Common myeloid progenitor, CD34-positive (primary cell): ENCODE measurements around the gene AZGP1.
"Not testable (repeated sequence)": the region's sequence is repeated elsewhere in the genome, so short reads cannot be mapped to it uniquely, and the experiment has no call there.

Experiments
- CTCF ChIA-PET: fragments of 350-600 bp; sonication (Branson Sonifier 250); formaldehyde crosslinking; loops from one replicate; lab custom pipeline; 2021; ENCODE audit warnings: antibody characterized with exemption; lab: Charles Lee
- POLR2A ChIA-PET: fragments of 350-600 bp; sonication (Branson Sonifier 250); formaldehyde crosslinking; loops from one replicate; lab custom pipeline; 2021; ENCODE audit warnings: antibody characterized with exemption; lab: Charles Lee
- DNase-seq, 3 donors: peaks; one replicate each; pipeline versions ENCODE4 v3.0.0 to v3.0.0-alpha.2; 2013
- H3K27ac ChIP-seq, 2 experiments: 1 replicate in 1 of 2; 2 replicates in 1 of 2; pipeline ENCODE4 v1.7.0; 2013; ENCODE audit warnings: inconsistent platforms in 2 of 2, low read length in 2 of 2, mild to moderate bottlenecking in 2 of 2, low read depth in 1 of 2, moderate library complexity in 1 of 2; ENCODE audit not compliant: severe bottlenecking in 2 of 2, insufficient read depth in 1 of 2, poor library complexity in 1 of 2
- H3K27me3 ChIP-seq, 5 experiments: replicated peaks in 2 of 5; 1 replicate in 3 of 5; 2 replicates in 2 of 5; pipeline versions ENCODE4 v1.6.1 to v1.7.0; 2013; ENCODE audit warnings: low read length in 4 of 5, mild to moderate bottlenecking in 2 of 5, moderate library complexity in 2 of 5, inconsistent platforms in 1 of 5; ENCODE audit not compliant: insufficient read depth in 5 of 5, control insufficient read depth in 4 of 5
- H3K36me3 ChIP-seq, 4 experiments: 1 replicate in 2 of 4; 2 replicates in 2 of 4; pipeline versions ENCODE4 v1.6.1 to v1.7.0; 2013; ENCODE audit warnings: low read length in 3 of 4, control low read depth in 1 of 4, mild to moderate bottlenecking in 1 of 4; ENCODE audit not compliant: control insufficient read depth in 4 of 4, insufficient read depth in 4 of 4
- H3K4me1 ChIP-seq, 4 experiments: 1 replicate in 3 of 4; 2 replicates in 1 of 4; pipeline versions ENCODE4 v1.6.1 to v1.7.1; 2013; ENCODE audit warnings: low read length in 3 of 4, mild to moderate bottlenecking in 3 of 4, control low read depth in 1 of 4, inconsistent platforms in 1 of 4, moderate library complexity in 1 of 4; ENCODE audit not compliant: control insufficient read depth in 4 of 4, insufficient read depth in 4 of 4; ENCODE audit errors: control extremely low read depth in 1 of 4
- H3K4me3 ChIP-seq, 7 experiments: 1 replicate in 4 of 7; 2 replicates in 3 of 7; pipeline versions ENCODE4 v1.5.1 to v1.7.0; 2013; ENCODE audit warnings: mild to moderate bottlenecking in 7 of 7, low read length in 6 of 7, moderate library complexity in 6 of 7, inconsistent platforms in 2 of 7, low read depth in 2 of 7, control low read depth in 1 of 7; ENCODE audit not compliant: insufficient read depth in 4 of 7, control insufficient read depth in 1 of 7; ENCODE audit errors: extremely low read depth in 1 of 7
- H3K9me3 ChIP-seq, 5 experiments: 1 replicate in 4 of 5; 2 replicates in 1 of 5; pipeline versions ENCODE4 v1.6.1 to v1.7.1; 2013; ENCODE audit warnings: low read length in 4 of 5, mild to moderate bottlenecking in 2 of 5, inconsistent platforms in 1 of 5, low read depth in 1 of 5, moderate library complexity in 1 of 5; ENCODE audit not compliant: control insufficient read depth in 4 of 5, insufficient read depth in 2 of 5; ENCODE audit errors: control extremely low read depth in 1 of 5
- whole genome bisulfite sequencing: methylation state at CpG from one replicate; pipeline ENCODE4 v1.1.5; 2013; ENCODE audit not compliant: insufficient coverage; 5-methylcytosine and 5-hydroxymethylcytosine counted together

AZGP1 gene

GRCh38 chr7:99950819-99951218, 25.0 kb downstream of the AZGP1 start:
- CTCF ChIA-PET = interaction anchor here (0.6 to 5.9 kb wide), 9 partner anchors 9 to 40 kb away, joined by 3 to 37 read pairs (median 7); partner anchors contain the start of genes GJC3 and TRIM4
- POLR2A ChIA-PET, H3K27me3 ChIP-seq, H3K9me3 ChIP-seq, H3K4me1 ChIP-seq, H3K27ac ChIP-seq, H3K36me3 ChIP-seq, H3K4me3 ChIP-seq, DNase-seq: not testable (repeated sequence)
- WGBS = 95% methylated on average over 6 of the region's 6 CpGs

- ChIA-PET CTCF (interaction anchor here (0.6 to 5.9 kb wide), 12 partner anchors 8 to 511 kb away, joined by 3 to 37 read pairs (median 6); partner anchors contain the start of genes GJC3, PTCD1 and TRIM4), POLR2A (no interaction called here)
- Histone ChIP-seq H3K36me3 (no peaks in the 10 kb centered on the region), H3K27me3 (peaks cover 0 to 5% (median 0%) of the 10 kb centered on the region in 5 experiments), H3K4me3 (no peak overlapping the region), H3K4me1 (peaks cover 0 to 5% (median 0%) of the 10 kb centered on the region in 4 experiments), H3K27ac (no peak overlapping the region), H3K9me3 (peaks cover 0 to 9% (median 3%) of the 10 kb centered on the region in 5 experiments)
- no CpG with 5 or more reads among the region's 3 CpGs for WGBS
- DNase-seq = peak; percentile 31 to 59 (median 51)
Observed at GRCh38 chr7:99949645-99950228, 26.1 kb downstream of the AZGP1 start.

GRCh38 chr7:99947608-99948007, 28.2 kb downstream of the AZGP1 start:
- H3K4me1 ChIP-seq = peaks cover 0 to 9% (median 7%) of the 10 kb centered on the region in 4 experiments
- no peaks in the 10 kb centered on the region for H3K36me3 ChIP-seq
- peaks cover 0 to 5% (median 0%) of the 10 kb centered on the region in 5 experiments for H3K27me3 ChIP-seq
- WGBS = no CpG with 5 or more reads among the region's 1 CpG
- POLR2A ChIA-PET = no interaction called here
- no peak overlapping the region for H3K4me3 ChIP-seq
- no peak overlapping the region for H3K27ac ChIP-seq
- no peak for DNase-seq
- CTCF ChIA-PET = interaction anchor here (0.9 to 5.9 kb wide), 7 partner anchors 8 to 36 kb away, joined by 3 to 37 read pairs (median 6); partner anchors contain the start of genes GJC3 and TRIM4
- H3K9me3 ChIP-seq = peaks cover 0 to 9% (median 0%) of the 10 kb centered on the region in 5 experiments

GRCh38 chr7:99944497-99945070, 31.2 kb downstream of the AZGP1 start:
- Histone ChIP-seq H3K9me3 (peaks cover 0 to 2% (median 0%) of the 10 kb centered on the region in 5 experiments), H3K36me3 (no peaks in the 10 kb centered on the region), H3K4me1 (peaks cover 0 to 9% (median 7%) of the 10 kb centered on the region in 4 experiments), H3K27me3 (peaks cover 0 to 5% (median 0%) of the 10 kb centered on the region in 5 experiments), H3K27ac (no peak overlapping the region), H3K4me3 (peak overlapping the region in 2 of 7 experiments; percentile 53 to 59)
- ChIA-PET POLR2A (no interaction called here), CTCF (interaction anchor here (0.6 to 2.6 kb wide), 7 partner anchors 15 to 78 kb away, joined by 3 to 10 read pairs (median 6); partner anchors contain the start of genes GJC3 and TRIM4)
- 63% methylated on average over 3 of the region's 4 CpGs for WGBS
- no peak for DNase-seq

- 18% methylated on average over 8 of the region's 14 CpGs for WGBS
- Histone ChIP-seq H3K36me3 (no peaks in the 10 kb centered on the region), H3K4me1 (peaks cover 0 to 9% (median 7%) of the 10 kb centered on the region in 4 experiments), H3K27me3 (peaks cover 0 to 5% (median 0%) of the 10 kb centered on the region in 5 experiments), H3K4me3 (peak overlapping the region in 4 of 7 experiments; percentile 5 to 59 (median 46)), H3K27ac (no peak overlapping the region), H3K9me3 (peaks cover 0 to 9% (median 0%) of the 10 kb centered on the region in 5 experiments)
- peak; percentile 14 to 60 (median 55) for DNase-seq
- POLR2A ChIA-PET = no interaction called here
- CTCF ChIA-PET = interaction anchor here (1.0 to 2.6 kb wide), 7 partner anchors 14 to 78 kb away, joined by 3 to 10 read pairs (median 6); partner anchors contain the start of genes GJC3 and TRIM4
Observed at GRCh38 chr7:99943641-99944496, 32.0 kb downstream of the AZGP1 start.

- Histone ChIP-seq H3K4me3 (no peak overlapping the region), H3K4me1 (no peaks in the 10 kb centered on the region), H3K27ac (no peak overlapping the region), H3K36me3 (no peaks in the 10 kb centered on the region), H3K27me3 (peaks cover 0 to 2% (median 0%) of the 10 kb centered on the region in 5 experiments), H3K9me3 (peaks cover 0 to 19% (median 4%) of the 10 kb centered on the region in 5 experiments)
- no peak for DNase-seq
- ChIA-PET POLR2A (no interaction called here), CTCF (interaction anchor here (0.8 to 2.0 kb wide), 4 partner anchors 9 to 41 kb away, joined by 3 to 8 read pairs (median 3); partner anchors contain the start of gene GJC3)
- no CpG with 5 or more reads among the region's 2 CpGs for WGBS
Observed at GRCh38 chr7:99938296-99938695, 37.5 kb downstream of the AZGP1 start.
